SW 1271 (cell line): Measurements from ENCODE around the gene ARSA.
A peak's percentile ranks its signal among the peaks of the same experiment; 100 is the strongest.

Experiments used
- DNase-seq, 2 experiments: peaks; one replicate each; lab custom pipeline; 2025; lab: John Stamatoyannopoulos, UW

ARSA gene

GRCh38 chr22:50579752-50580151 is 48.2 kb downstream of the ARSA start:
- no peak for DNase-seq

- DNase-seq, result no peak
These were observed 49.1 kb downstream of the ARSA start for GRCh38 chr22:50578776-50579310.

- DNase-seq, result no peak
These were observed 49.8 kb downstream of the ARSA start, which contains the start of gene CPT1B for GRCh38 chr22:50577987-50578775. Gene CPT1B, minus strand, starts transcription at chr22:50578427. Its CDS starts 512 bp downstream, at chr22:50577915.

- no peak for DNase-seq
These were observed 50.3 kb downstream of the ARSA start for GRCh38 chr22:50577697-50577986.

GRCh38 chr22:50576806-50577696 is 50.9 kb downstream of the ARSA start:
- no peak for DNase-seq

- peak; percentile 3 to 35 for DNase-seq
These were observed 51.9 kb downstream of the ARSA start for GRCh38 chr22:50576070-50576469.

GRCh38 chr22:50575426-50575941 is 52.5 kb downstream of the ARSA start:
- DNase-seq, result no peak
